HG03342 (cell line): ENCODE measurements around the gene AMH.

Experiments
- ATAC-seq: cut with Tn5 transposase; IDR thresholded peaks from one replicate; pipeline ENCODE4 v1.9.1; 2021; ENCODE audit warnings: mild to moderate bottlenecking, moderate library complexity; ENCODE audit not compliant: unreplicated experiment

Gene AMH

DNA sequence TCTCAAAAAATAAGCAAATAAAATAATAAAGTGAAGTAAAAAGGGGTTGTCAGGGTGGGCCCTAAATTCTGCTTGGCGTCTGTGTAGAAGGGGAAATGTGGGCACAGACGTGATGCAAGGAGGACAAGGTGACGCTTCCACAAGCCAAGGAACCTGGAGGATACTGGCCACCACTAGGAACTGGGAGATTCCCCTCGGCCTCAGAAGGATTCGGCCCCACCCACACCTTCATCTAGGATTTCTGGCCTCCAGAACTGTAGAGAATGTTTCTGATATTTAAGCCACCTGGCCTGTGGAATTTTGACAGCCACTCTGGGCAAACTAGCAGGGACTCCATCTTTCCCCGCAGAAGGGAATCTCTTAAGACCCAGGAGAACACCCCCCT, 14.1 kb upstream of the AMH start:
- ATAC-seq: no peak

DNA sequence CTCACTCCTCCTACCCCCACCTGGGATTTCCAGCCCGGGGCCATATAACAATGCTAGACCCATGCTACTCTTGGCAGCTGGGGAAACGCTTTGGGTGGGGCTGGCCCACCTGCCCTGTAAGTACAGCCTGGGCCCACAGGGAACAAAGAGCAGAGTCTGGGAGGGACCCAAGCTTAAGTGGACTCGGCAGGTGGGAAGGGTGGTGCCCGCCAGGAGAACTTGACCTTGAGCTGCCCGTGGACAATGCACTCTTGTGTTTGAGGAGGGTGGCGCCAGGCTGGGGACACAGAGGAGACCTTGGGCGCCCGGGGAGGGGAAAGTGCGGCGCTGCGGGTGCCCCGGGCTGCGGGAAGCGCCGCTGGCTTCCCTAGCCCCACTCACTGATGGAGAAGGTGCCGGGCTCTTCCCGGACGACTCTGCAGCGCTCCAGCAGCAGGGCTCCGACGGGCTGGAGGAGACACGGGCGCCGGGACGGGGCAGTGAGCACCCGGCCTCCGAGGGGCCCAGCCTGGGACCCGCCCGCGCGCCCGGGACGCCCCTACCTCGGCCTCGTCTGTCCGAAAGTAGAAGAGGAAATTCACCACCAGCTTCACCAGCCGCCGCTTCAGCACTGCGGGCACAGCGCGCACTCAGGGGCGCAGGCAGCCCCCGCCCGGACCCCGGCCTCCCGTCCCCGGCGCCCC, 13.6 kb upstream of the AMH start:
- ATAC-seq: peak; percentile 4

DNA sequence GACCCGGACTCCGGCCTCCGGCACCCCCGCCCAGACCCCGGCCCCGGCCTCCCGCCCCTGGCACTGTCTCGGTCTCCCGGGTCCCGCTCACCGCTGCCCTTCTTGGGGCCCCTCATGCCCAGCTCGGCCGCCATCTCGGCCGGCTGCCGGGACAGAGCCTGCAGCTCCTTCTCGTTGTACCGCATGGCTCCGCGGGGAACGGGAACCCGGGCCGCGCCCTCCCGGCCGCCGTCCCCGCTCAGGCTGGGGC, 13.1 kb upstream of the AMH start:
- no peak for ATAC-seq

DNA sequence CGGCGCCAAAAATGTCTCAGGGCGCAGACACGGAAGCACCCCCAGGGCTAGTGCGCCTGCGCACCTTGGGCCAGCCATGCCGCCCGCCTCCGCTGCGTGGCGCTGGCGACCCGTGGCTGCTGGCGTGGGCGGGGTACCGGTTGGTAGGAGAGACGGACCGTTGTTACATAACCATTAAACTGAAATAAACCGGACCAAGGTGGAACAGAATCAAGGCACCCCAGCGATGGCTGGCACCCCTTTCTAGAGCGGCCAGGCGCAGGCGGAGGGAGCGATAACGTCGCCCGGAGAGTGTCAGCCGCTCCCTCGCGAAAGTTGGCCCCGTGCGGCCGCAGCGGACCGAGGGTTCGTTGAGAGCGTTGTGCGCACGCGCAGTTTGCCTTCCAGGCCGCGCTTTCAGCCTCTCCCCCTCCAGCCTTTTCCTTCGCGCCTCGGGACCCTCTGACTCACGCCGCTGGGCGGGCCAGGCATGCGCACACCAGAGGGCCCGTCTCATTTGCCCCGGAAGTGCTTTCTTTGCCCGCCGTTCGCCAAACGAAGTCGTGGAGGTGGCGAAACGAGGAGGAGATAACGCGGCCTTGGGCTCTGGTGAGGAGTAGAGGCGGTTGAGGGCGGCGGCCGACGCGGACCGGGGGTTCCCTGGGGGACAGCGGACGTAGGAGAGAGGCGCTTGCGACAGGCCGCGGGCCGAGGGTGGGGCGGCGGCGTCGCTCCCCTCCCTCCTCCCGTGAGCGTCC, 12.6 kb upstream of the AMH start, which contains the start of the genes PLEKHJ1 and SF3A2:
TSS of gene PLEKHJ1 (minus strand) at position 16 of the 737 bp plus-strand sequence. CDS start 81 bp downstream, outside the sequence.
TSS of gene SF3A2 (plus strand) at position 511 of the 737 bp plus-strand sequence. CDS start 6,595 bp downstream, outside the sequence.
- ATAC-seq: peak; percentile 65

DNA sequence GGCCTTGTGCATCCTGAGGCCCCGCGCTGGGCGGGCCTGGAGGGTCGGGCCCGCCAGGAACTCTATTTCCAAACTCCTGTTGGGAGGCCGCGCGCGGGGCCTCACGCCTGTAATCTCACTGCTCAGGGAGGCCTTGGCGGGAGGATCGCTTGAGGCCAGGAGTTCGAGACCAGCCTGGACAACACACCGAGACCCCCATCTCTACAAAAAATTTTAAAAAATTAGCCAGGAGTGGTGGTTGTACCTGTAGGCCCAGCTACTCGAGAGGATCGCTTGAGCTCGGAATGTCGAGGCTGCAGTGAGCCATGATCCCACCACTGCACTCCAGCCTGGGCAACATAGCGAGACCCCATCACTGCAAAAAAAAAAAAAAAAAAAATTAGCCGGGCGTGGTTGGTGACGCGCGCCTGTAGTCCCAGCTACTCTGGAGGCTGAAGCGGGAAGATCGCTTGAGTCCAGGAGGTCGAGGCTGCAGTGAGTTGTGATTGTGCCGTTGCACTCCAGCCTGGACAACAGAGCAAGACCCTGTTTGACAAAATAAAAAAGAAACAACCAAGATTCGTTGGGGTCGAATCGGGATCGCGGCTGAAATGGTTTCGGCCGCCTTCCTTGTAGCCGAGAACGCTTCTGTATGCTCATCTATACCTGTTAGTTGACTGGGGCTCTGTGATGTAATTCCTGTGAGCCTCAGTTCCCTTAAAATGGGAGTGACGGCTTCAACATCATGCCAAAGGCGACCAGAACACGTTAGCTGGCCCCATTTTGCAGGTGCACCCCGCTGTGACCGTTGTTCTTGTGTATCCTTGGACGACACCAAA, 11.9 kb upstream of the AMH start:
- no peak for ATAC-seq

DNA sequence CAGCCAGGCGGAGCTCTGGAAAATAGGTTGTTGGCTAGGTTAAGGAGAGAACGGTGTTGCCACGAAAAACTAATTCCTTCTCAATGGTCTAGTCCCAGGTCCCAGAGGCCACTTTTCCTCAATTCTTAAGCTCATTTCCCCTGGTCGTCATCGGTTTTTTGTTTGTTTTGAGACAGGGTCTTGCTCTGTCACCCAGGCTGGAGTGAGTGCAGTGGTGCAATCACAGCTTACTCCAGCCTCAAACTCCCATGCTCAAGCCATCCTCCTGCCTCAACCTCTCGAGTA, 11.3 kb upstream of the AMH start:
- no peak for ATAC-seq

DNA sequence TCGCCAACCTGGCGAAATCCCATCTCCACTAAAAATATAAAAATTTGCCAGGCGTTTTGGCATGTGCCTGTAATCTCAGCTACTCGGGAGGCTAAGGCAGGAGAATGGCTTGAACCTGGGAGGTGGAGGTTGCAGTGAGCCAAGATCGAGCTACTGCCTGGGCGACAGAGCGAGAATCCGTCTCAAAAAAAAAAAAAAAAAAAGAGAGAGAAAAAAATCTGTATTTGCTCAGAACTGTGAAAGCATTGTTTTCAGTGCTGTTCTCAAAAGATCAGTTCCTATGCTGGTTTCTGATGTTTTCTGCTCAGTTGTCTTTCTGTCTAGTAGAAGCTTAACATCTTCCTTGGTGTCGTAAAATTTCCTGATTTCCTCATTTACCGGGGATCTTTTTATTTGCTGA, 9.9 kb upstream of the AMH start:
- ATAC-seq: no peak

DNA sequence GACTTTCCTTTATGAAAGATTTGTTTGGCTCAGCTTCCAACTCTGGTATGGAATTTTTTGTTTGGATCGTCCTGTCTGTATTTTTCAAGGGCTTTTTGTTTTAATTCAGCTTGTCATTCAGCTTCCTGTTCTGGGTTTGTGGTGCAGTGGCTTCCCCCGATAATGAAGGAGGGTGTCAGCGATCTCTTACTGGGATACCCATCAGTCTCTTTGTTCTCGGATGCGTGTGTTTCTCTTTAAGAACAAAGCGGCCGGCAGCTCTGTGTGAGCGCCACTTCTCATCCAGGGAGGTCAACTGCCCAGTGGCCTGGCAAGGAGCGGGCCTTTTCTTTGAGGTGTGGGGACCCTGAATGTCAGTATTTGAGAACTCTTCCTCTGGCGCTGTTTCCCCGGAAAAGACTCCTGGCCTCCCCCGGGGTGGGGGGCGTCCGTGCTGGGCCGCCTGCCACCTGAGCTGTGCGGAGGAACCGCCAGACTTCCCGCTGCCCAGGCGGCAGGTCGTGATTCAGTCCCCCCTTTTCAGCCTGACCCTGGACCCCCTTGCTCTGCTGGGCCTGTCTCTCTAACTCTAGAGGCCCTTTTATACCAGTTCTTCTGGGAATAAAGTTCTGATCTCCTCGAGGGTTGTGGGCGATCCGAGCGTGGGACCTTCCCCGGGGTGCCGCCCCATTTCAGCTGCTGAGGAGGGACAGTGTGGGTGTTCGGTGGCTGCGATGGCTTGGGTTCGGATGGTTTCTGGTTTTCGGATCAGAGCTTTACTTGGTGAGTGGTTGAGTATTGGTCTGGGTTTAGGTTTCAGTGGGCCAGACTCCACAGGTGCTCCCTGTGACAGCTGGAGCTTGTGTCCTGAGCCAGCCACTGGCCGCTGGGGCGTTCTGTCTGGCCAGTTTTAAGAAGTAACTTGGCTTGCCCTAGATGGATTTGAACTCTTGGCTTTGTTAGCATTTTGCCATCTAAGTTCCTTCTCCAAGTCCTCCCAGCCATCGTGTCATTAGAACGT, 9.1 kb upstream of the AMH start:
- no peak for ATAC-seq

DNA sequence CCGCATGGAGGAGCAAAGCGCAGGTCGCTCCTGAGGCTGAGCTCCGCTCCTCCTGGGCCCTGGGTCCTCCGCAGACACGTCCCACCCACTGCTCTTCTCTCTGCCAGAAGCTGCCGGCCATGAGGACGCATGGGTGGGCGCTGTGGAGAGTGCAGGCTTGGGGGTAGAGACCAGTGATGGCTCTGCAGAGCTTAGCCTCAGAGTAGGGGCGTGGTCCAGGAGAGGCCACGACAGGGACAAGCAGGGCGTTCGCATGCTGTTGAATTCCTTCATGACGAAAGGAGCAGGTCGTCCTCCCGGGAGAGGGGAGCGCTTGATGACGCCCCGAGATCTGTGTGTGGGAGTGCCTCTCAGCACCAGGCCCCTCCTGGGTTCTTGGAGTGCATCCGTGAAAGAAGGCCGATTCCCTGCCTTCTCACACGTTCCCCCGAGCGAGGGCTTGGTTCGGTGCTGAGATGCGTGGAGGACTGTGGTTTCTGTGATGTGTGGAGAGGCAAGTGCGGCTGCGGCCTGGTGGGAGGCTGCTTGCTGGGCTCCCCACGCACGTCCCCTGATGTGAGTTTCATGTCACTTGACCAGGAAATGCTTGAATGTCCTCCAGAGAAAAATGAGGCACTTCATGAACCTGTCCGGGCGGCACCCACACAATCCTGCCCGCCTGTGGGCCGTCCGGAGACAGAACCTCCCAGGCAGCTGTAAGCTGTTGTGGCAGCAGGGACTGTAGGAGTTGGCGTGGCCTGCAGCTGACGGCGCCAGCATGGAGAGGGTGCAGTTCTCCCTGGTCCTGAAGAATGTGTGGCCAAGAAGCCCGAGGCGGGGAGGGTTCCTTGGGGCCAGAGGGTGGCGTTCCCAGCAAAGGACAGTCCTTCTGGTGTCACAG, 8.0 kb upstream of the AMH start:
- no peak for ATAC-seq

DNA sequence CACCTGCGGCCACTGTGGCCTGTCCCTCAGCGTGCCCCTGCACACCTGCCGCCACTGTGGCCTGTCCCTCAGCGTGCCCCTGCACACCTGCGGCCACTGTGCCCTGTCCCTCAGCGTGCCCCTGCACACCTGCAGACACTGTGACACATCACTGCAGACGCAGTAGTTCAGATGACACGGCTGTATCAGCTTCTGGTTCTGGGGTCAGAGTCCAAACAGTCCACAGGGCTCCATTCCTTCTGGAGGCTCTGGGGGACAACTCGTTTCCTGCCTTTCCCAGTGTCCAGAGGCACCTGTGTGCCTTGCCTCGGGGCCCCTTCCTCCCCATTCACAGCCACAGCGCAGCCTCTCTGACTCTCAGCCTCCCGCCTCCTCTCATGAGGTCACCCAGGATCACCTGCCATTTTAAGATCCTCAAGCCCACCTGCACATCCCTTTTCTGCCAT, 7.0 kb upstream of the AMH start:
- ATAC-seq: no peak

DNA sequence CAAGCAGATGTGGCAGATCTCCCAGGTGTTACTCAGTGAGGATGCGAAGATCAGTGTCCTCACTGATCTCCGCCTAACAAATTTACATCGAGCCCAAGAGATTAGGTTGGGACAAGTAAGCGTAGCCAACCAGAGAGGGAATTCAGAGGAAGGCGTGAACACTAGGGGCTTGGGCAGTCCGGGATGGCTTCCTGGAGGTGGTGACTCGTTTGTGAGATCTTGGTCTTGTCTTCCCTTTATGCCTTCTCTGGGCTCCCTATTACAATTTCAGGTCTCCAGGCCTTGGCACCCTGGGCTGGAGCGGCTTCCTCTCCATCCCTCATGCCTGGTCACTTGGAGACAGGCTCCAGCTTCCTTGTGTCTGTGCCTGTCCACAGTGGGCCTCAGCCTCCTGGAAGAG, 6.3 kb upstream of the AMH start:
- ATAC-seq: no peak

DNA sequence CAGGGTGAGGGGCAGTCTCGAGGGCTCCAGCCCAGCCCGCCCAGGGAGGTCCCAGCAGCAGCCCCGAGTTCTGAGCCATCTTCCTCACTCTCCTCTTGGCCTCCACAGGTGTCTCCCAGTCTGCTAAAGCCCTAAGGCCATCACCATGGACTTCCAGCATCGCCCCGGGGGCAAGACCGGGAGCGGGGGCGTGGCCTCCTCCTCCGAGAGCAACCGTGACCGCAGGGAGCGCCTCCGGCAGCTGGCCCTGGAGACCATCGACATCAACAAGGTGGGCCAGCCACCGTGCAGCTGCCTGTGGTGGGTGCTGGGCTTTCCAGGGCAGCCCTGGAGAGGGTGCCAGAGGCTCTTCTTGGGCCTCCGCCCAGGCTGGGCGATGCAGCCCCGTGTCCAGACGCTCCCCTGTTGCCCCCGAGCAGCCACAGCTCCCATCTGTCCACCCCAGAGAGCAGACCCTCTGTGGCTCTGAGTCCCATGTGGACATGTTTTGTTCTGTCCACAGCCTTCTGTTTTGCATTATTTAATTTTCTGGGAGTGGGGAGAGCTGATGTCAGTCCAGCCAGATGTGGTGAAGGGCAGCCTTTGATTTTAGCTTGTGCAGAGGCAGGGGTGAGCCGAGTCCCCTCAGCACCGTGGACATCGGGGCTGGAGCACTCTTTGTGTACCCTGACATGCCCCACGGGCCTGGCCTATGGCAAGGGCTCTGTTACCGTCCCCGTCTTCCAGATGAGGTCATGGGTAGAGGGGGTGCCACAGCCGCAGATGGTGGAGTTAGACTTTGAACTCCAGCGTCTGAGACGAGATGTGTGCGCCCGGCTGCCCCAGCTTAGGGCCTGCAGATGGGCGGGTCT, 5.6 kb upstream of the AMH start:
- no peak for ATAC-seq

DNA sequence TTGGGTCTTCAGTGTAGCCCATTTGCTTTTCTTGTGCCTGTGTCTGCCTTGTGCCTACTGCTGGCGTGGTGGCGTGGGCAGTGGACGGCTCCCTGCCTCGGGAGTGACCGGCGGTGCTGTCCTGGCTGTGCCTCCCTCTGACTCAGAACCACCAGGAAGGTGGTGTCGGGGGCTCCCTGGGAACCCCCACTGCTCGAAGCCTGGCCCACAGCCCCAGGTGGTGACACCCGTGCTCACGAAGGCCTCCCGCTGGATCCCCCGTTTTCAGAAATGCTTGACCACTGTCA, 5.1 kb upstream of the AMH start:
- ATAC-seq: no peak

DNA sequence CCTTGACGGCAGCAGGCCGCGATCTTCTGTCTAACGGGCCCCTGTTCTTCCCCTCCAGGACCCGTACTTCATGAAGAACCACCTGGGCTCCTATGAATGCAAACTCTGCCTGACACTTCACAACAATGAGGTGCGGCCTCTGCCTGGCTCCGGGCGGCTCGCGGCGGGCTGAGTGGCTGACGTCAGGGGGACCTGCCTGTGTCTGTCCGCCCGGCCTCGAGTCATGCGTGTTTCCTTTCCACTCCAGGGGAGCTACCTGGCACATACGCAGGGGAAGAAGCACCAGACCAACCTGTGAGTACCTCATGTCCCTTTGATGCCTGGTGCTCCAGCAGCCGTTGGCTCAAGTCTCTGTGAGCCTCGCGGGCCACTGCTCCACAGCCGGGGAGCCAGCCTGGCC, 4.6 kb upstream of the AMH start:
- ATAC-seq: no peak

DNA sequence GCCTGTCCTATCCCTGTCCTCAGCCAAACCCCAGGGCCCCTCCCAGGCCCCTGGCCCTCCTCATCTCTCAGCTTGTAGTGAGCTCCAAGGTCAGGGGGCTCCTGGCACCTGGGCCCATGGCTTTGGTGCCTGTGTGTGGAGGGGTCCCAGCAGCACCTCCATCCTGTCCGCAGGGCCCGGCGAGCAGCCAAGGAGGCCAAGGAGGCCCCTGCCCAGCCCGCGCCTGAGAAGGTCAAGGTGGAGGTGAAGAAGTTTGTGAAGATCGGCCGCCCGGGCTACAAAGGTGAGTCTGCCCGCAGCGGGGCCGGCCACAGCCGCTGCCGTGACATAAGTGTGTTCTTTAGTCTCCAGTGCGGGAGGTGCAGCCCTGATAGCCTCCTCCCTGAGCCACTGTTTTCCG, 3.9 kb upstream of the AMH start:
- ATAC-seq: no peak

DNA sequence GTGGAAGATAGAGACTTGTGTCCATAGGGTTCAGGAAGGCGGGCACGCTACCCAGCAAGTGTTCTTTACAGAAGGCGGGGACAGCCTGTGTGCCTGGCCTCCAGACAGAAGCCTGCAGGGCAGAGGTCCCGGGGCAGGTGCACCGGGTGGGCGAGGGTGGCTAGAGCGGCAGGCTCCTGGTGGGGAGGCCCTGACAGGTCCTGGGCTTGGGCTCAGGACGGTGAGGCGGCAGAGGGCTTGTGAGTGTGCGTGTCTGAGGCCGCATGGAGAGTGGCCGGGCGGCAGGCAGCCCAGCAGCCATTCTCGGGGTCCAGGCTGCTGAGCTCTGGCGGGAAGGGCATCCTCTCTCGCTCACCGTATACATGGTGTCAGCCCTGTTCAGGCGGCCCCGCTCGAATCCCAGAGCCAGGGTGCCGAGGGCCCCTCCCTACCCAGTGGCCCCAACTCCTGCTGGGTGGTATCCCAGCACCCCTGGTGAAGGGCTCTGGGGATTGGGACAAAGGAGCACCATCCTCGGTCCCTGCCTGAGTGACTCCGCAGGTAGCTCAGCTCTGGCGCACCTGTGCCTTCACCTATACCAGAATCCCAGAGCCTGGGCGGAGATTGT, 3.0 kb upstream of the AMH start:
- no peak for ATAC-seq

DNA sequence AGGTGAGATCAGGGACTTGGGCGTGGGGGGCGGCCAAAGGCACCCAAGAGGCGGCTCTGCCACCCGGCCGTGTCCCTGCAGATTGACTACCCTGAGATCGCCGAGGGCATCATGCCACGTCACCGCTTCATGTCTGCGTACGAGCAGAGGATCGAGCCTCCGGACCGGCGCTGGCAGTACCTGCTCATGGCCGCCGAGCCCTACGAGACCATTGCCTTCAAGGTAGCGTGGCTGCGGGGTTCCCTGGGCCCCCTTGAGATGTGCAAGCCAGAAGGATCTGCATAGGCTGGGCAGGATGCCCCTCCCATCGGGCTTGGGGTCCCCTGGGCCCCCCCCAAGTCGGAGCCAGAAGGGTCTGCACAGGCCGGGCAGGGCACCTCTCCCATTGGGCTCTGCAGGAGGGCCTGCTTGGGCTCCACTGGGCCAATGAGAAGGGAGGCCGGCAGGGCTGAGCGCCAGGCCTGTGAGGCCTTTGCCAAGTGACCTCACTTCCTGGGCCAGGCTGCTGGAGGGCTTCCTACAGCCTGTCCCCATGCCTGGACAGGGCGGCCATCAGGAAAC, 2.2 kb upstream of the AMH start:
- ATAC-seq: no peak

DNA sequence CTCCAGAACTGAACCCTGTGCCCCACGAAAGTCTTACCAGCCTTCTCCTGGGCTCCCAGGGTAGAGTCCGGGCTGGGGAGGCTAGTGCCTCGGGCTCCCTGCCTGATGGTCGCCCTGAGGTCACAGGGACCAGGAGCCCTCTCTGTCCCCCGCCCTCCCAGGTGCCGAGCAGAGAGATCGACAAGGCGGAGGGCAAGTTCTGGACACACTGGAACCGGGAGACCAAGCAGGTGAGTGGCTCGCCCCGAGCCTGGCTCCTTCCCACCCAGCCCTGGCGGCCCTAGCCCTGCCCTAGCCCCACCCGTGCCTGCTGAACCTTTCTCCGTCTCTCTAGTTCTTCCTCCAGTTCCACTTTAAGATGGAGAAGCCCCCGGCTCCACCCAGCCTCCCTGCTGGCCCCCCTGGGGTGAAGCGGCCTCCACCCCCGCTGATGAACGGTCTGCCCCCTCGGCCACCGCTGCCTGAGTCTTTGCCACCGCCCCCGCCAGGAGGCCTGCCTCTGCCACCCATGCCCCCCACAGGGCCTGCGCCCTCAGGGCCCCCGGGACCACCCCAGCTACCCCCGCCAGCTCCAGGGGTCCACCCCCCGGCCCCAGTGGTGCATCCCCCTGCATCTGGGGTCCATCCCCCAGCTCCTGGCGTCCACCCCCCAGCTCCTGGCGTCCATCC, 1.6 kb upstream of the AMH start:
- ATAC-seq: no peak
